ENCODE measurements around the gene TRIM25.

TRIM25 gene

DNA sequence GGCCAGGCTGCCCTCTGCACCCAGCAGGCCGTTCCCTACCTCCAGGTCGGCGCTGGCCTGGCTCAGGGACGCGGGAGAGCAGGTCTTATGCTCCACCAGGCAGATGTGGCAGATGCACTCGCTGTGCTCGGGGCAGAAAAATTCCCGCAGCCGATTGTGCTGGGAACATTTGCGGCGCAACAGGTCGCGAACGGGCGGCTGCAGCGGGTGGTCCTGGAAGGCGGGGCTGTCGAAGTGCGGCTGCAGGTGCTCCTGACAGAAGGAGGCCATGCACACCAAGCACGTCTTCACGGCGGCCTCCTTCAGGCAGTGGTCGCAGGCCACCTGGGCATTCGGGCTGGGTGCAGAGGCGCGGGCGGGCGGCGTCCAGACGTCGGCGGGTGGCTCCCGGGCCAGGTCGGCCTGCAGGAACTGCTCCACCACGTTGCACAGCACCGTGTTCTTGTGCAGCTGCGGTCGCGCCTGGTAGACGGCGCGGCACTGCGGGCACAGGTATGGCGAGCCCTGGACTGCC lies 439 bp downstream of the TRIM25 start:
- Mint-ChIP-seq H3K4me1 (ENCODE audit: low read depth) (peaks cover 52% of the 10 kb centered on the region), H3K9me3 (peaks cover 10% of the 10 kb centered on the region), H3K36me3 (ENCODE audit: low read depth) (peaks cover 39% of the 10 kb centered on the region), H3K27ac (peak overlapping the region; percentile 91), H3K4me3 (peak overlapping the region; percentile 93), H3K27me3 (ENCODE audit: low read depth) (no peaks in the 10 kb centered on the region)

DNA sequence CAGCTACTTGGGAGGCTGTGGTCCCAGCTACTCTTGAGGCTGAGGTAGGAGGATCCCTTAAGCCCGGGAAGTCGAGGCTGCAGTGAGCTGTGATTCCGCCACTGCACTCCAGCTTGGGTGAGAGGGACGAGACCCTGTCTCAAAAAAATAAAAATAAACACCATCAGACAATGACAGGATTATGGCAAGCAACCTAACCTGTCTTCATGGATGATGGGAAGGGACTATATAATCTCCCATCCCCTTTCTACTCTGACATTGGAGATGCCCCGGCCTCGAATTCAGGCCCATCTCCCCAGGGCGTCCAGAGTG lies 893 bp downstream of the TRIM25 start:
- peaks cover 43% of the 10 kb centered on the region for H3K36me3 Mint-ChIP-seq (ENCODE audit: low read depth)
- H3K27me3 Mint-ChIP-seq (ENCODE audit: low read depth): no peaks in the 10 kb centered on the region
- H3K4me1 Mint-ChIP-seq (ENCODE audit: low read depth): peaks cover 56% of the 10 kb centered on the region

DNA sequence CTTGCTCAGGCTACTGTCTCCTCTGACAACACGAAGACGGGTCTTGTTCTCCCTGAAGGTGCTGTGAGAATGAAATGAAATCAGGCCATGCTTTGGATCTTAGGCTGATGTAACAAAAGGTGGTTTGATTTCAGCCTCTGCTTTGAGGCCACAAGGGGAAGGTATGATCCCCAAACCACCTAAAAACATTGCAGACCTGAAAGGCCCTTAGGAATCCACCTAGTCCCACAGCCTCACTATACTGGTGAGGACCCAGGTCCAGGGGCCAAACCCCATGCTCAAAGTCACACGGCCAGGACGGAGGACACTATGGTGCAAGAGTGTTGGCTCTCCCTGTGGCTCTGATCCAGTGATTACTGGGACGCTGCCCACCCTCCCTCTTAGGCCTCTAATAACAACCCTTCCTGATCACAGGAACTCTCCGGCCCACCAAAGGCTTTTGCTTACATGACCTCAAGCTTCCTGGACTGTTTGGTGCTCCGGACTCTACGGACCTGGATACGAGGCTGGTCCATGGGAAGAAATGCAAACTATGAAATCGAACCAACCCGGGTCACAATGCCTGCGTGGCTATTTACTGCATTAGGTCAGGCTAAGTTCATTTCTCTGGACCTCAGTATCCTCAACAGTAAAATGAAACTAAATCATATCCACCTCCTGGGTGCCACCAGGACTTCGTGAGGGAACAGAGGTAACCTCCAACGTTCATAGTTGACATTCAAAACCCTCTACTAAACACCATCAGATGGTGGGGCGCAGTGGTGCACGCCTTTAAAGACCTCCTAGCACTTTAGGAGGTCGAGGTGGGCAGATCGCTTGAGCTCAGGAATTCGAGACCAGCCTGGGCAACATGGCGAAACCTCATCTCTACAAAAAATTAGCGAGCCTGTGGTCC lies 1.5 kb downstream of the TRIM25 start:
- H3K4me1 Mint-ChIP-seq (ENCODE audit: low read depth): peaks cover 62% of the 10 kb centered on the region
- H3K27ac Mint-ChIP-seq: peak overlapping the region; percentile 84
- H3K36me3 Mint-ChIP-seq (ENCODE audit: low read depth): peaks cover 45% of the 10 kb centered on the region

More for the DNA sequence above, 893 bp downstream of the TRIM25 start:
- H3K9me3 Mint-ChIP-seq: peaks cover 8% of the 10 kb centered on the region
- H3K27ac Mint-ChIP-seq: peak overlapping the region; percentile 91
- peak overlapping the region; percentile 93 for H3K4me3 Mint-ChIP-seq

DNA sequence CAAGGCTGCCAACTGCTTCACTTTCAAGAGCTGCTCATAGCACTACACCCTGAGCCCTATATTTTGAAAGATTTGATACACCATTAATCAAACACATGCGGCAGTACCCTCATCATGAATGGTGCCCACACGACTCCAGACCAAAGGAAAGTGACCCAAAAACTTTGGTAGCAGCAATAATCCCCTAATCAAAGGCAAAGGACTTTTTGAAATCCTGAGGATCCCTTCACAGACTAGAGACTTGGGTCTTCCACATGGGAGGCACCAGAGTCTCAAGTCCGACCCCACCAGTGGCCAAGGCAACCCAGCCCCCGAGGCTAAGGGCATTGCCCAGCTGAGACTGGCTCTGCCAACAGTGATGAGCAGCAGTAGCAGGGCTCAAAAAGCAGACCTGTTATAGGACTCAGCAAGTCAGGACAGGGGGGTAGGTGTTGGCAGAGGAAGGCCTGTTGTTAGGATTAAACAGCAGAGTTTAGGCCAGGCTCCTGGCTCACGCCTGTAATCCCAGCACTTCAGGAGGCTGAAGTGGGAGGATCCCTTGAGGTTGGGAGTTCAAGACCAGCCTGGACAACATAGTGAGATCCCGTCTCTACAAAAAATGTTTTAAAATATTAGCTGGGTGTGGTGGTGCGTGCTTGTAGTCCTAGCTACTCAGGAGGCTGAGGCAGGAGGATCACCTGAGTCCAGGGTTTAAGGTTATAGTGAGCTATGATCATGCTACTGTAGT lies 3.2 kb downstream of the TRIM25 start:
- Mint-ChIP-seq H3K9me3 (no peaks in the 10 kb centered on the region), H3K36me3 (ENCODE audit: low read depth) (peaks cover 52% of the 10 kb centered on the region), H3K27me3 (ENCODE audit: low read depth) (no peaks in the 10 kb centered on the region), H3K27ac (peak overlapping the region; percentile 41), H3K4me1 (ENCODE audit: low read depth) (peaks cover 60% of the 10 kb centered on the region), H3K4me3 (peak overlapping the region; percentile 93)

More for the DNA sequence above, 1.5 kb downstream of the TRIM25 start:
- Mint-ChIP-seq H3K27me3 (ENCODE audit: low read depth) (no peaks in the 10 kb centered on the region), H3K9me3 (peaks cover 2% of the 10 kb centered on the region), H3K4me3 (peak overlapping the region; percentile 93)

DNA sequence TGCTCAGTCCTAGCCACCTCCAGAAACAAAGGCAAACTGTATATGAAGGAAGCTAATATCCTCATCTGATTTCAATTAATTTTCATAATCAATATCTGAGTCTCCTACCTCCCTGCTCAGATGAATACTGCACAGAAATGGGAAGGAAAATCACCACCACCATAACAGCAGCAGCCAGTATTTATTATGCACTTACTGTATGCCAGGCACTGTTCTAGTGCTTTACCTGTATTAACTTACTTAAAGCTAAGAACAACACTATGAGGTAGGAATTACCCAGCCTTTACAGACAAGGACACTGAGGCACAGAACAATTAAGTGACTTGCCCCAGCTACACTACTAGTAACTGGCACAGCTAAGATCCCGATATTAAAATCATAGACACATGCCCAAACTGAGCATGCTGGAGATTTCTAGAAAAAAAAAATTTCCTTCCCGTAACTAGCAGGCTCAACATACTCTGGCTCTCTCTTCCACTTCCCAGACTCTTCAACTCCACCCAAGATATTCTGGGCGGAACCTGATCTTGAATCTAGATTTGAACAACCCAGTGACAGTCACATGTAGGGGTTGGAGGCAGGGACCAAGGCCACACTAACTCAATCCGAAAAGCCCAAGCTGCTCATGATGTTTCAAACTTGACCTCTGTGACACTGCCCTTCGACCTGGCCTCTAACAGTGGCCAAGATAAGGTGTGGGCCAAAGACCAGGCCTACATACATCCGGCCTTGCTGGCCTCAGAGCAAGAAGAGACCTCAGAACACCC lies 3.9 kb downstream of the TRIM25 start:
- H3K4me1 Mint-ChIP-seq (ENCODE audit: low read depth): peaks cover 55% of the 10 kb centered on the region
- peaks cover 53% of the 10 kb centered on the region for H3K36me3 Mint-ChIP-seq (ENCODE audit: low read depth)

DNA sequence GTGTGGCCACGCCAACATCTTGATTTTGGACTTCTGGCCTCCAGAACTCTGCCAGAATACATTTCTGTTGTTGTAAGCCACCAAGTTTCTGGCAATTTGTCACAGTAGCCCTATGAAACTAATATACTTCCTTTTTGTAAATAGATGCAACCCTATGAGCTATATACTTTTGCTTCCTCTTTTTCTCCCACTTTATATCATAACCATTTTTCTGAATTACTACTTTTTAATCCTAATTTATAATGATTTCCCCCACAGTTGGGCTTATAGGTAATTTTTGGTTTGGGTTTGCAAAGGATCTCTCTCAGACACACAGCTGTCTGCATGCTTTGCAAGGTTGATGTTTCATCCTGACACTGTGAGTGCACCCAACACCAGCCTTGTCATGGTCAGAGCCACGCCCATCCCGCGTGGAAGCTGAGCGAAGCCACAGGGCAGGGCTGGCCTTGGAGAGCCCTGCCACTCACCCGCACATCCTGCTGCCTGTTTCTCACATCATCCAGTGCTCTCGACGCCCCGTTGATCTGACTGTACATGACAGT lies 5.8 kb downstream of the TRIM25 start:
- no peaks in the 10 kb centered on the region for H3K9me3 Mint-ChIP-seq
- H3K27me3 Mint-ChIP-seq (ENCODE audit: low read depth): no peaks in the 10 kb centered on the region
- H3K4me1 Mint-ChIP-seq (ENCODE audit: low read depth): peaks cover 55% of the 10 kb centered on the region
- peaks cover 62% of the 10 kb centered on the region for H3K36me3 Mint-ChIP-seq (ENCODE audit: low read depth)
- peak overlapping the region; percentile 25 for H3K4me3 Mint-ChIP-seq
- H3K27ac Mint-ChIP-seq: peak overlapping the region; percentile 80

More for the DNA sequence above, 3.9 kb downstream of the TRIM25 start:
- no peaks in the 10 kb centered on the region for H3K9me3 Mint-ChIP-seq
- no peaks in the 10 kb centered on the region for H3K27me3 Mint-ChIP-seq (ENCODE audit: low read depth)
- peak overlapping the region; percentile 93 for H3K4me3 Mint-ChIP-seq
- peak overlapping the region; percentile 41 for H3K27ac Mint-ChIP-seq

DNA sequence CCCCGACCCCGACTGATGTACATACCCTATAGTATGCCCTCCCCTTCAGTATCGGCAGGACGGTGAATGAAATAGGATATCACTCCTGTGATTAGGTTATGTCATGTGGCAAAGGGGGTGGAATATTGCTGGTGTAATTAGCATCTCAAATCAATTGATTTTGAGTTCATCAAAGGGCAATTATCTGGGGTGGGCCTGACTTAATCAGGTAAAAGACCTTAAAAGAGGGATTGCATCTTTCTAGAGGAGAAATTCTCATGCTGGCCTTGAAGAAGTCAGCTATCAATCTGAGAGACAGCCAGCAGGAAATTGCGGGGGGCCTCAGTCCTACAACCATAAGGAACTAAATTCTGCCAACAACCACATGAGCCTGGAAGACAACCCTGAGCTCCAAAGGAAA lies 10.3 kb downstream of the TRIM25 start:
- no peak overlapping the region for H3K27ac Mint-ChIP-seq

DNA sequence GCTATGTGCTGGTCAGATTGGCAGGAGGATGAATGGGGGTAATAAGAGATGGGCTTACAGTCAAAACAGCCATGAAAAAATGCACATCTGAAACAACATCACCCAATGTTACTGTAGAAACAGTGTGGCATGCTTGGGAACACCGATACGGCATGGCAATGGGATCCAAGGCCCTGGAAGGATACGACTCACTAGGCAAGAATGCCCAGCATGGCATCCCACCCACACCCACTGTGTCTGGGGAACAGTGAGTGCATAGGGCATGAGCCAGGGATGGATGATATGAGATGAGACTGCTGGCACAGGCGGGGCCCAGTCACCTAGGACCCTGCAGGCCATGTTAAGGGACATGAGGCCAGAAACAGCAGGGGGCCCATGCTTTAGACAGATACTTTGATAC lies 11.5 kb downstream of the TRIM25 start:
- Mint-ChIP-seq H3K36me3 (ENCODE audit: low read depth) (peaks cover 60% of the 10 kb centered on the region), H3K4me1 (ENCODE audit: low read depth) (peaks cover 19% of the 10 kb centered on the region), H3K27me3 (ENCODE audit: low read depth) (no peaks in the 10 kb centered on the region), H3K9me3 (no peaks in the 10 kb centered on the region), H3K27ac (no peak overlapping the region), H3K4me3 (no peak overlapping the region)

More for the DNA sequence above, 10.3 kb downstream of the TRIM25 start:
- peaks cover 26% of the 10 kb centered on the region for H3K4me1 Mint-ChIP-seq (ENCODE audit: low read depth)
- H3K9me3 Mint-ChIP-seq: no peaks in the 10 kb centered on the region
- no peak overlapping the region for H3K4me3 Mint-ChIP-seq
- H3K36me3 Mint-ChIP-seq (ENCODE audit: low read depth): peaks cover 58% of the 10 kb centered on the region
- no peaks in the 10 kb centered on the region for H3K27me3 Mint-ChIP-seq (ENCODE audit: low read depth)

DNA sequence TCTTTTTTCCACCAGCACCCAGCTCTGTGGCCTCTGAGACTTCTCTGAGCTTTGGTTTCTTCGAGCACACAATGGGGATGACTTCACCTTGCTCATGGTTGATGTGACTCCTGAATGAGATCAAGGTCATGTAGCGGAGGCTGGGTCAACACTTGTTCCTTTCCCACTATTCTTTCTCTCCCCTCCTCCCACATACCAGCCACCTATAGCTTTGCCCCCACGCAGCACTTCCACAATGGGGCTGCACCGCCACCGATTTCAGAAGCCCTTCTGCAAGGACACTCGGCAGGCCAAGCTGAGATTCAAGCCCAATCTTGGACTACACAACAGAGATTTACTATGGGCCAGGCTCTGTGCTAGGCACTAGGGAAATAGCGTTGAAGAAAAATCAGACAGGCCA lies 14.4 kb downstream of the TRIM25 start:
- Mint-ChIP-seq H3K4me1 (ENCODE audit: low read depth) (peaks cover 20% of the 10 kb centered on the region), H3K27ac (no peak overlapping the region), H3K9me3 (no peaks in the 10 kb centered on the region), H3K36me3 (ENCODE audit: low read depth) (peaks cover 65% of the 10 kb centered on the region), H3K27me3 (ENCODE audit: low read depth) (no peaks in the 10 kb centered on the region), H3K4me3 (no peak overlapping the region)

DNA sequence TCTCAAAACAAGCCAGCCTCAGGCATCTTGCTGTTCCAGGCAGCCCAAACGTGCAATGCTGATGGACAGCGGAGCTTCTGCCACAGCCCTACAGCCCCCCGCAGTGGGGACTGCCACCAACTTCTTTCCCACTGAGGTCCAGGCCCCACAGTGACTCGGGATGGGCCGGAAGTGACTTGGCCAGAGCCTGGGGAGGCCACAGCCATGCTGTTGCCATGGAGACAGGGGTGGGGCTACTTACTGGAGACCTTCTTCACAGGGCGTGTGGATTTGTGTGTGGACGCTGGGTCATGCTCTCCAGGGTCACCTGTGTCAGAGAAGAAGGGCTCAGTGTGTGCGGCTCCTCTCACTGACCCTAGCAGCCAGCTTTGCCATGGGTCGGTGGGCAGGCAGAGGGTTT lies 15.0 kb downstream of the TRIM25 start:
- no peak overlapping the region for H3K4me3 Mint-ChIP-seq

DNA sequence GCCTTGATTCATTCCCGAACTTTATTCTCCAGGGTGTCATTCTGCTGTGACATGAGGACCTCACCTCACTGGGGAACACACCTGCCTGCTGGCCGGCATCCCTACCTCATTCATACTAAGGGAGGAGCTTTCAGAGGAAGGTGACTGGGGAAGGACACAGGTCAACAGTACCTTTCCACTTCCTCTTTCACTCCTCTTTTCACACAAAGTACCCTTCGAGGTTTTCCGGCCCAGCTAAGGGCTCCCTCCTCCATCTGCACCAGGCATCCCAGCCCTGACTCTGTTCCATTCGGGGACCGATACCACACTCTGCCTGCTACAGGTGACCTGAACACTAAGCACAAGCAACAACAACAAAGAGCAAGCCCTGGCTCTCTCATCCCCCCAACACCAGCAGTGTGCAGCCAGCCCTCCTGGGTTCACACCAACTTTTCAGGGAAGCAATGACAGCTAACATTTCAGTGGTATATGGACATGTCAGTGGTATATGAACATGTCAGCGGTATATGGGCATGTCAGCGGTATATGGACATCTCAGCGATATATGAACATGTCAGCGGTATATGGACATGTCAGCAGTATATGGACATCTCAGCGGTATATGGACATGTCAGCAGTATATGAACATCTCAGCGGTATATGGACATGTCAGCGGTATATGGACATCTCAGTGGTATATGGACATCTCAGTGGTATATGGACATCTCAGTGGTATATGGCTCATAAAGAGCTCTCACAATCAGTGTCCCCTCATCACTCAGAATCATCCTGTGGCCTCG lies 16.0 kb downstream of the TRIM25 start:
- peak overlapping the region; percentile 38 for H3K27ac Mint-ChIP-seq
- H3K27me3 Mint-ChIP-seq (ENCODE audit: low read depth): no peaks in the 10 kb centered on the region
- H3K4me3 Mint-ChIP-seq: no peak overlapping the region
- H3K9me3 Mint-ChIP-seq: no peaks in the 10 kb centered on the region
- peaks cover 64% of the 10 kb centered on the region for H3K36me3 Mint-ChIP-seq (ENCODE audit: low read depth)
- peaks cover 19% of the 10 kb centered on the region for H3K4me1 Mint-ChIP-seq (ENCODE audit: low read depth)

More for the DNA sequence above, 15.0 kb downstream of the TRIM25 start:
- Mint-ChIP-seq H3K27ac (no peak overlapping the region), H3K9me3 (no peaks in the 10 kb centered on the region), H3K4me1 (ENCODE audit: low read depth) (peaks cover 16% of the 10 kb centered on the region), H3K27me3 (ENCODE audit: low read depth) (no peaks in the 10 kb centered on the region), H3K36me3 (ENCODE audit: low read depth) (peaks cover 62% of the 10 kb centered on the region)

DNA sequence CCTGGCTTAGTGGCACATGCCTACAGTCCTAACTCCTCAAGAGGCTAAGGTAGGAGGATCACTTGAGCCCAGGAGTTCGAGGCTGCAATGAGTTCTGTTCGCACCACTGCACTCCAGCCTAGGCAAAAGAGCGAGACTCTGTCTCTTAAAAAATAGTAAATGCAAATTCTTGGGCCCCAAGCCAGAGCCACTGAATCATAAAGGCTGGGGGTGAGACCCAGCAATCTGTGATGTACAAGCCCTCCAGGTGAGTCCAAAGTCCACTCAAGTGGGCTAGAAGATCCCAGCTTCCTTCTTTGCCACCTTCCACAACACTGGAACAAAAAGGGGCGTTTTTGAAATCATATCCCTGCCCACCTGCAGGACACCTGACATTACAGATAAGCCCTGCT lies 16.9 kb downstream of the TRIM25 start:
- no peaks in the 10 kb centered on the region for H3K27me3 Mint-ChIP-seq (ENCODE audit: low read depth)
- H3K4me3 Mint-ChIP-seq: no peak overlapping the region
- H3K9me3 Mint-ChIP-seq: no peaks in the 10 kb centered on the region
- H3K27ac Mint-ChIP-seq: no peak overlapping the region
- H3K4me1 Mint-ChIP-seq (ENCODE audit: low read depth): peaks cover 26% of the 10 kb centered on the region
- peaks cover 67% of the 10 kb centered on the region for H3K36me3 Mint-ChIP-seq (ENCODE audit: low read depth)

DNA sequence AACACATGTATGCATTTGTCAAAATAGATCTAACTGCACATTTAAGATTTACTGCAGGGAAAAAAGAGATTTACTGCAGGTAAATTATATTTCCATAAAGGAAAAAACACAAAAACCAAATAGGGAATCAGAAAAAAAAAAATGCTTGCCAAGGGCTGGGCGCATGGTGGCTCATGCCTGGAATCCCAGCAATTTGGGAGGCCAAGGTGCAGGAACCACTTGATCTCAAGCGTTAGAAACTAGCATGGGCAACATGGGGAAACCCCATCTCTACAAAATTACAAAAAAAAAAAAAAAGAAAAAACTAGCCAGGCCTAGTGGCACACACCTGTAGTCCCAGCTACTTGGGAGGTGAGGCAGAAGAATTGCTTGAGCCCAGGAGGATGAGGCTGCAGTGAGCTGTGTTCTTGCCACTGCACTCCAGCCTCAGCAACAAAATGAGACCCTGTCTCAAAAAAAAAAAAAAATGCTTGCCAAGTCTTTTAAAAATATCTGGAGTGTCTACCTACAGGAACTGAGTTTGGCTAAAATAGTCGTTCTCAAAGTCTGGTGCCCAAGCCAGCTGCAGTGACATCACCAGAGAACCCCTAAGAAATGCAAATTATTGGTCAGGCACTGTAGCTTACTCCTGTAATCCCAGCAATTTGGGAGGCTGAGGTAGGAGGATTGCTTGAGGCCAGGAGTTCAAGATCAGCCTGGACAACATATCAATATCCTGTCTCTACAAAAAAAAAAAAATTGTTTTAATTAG lies 17.5 kb downstream of the TRIM25 start:
- Mint-ChIP-seq H3K27me3 (ENCODE audit: low read depth) (no peaks in the 10 kb centered on the region), H3K27ac (no peak overlapping the region), H3K36me3 (ENCODE audit: low read depth) (peaks cover 62% of the 10 kb centered on the region), H3K4me1 (ENCODE audit: low read depth) (peaks cover 26% of the 10 kb centered on the region), H3K9me3 (no peaks in the 10 kb centered on the region), H3K4me3 (no peak overlapping the region)

Data from T-helper 1 cell treated with Interleukin-12 subunit alpha and Interleukin-12 subunit beta and Interleukin-4 antibody, amounts not matched to agents 30 μg/mL and 1 μg/mL, for 36 hours (primary cell).